ENCODE measurements around the gene MRPL19.
A peak's percentile ranks its signal among the peaks of the same experiment; 100 is the strongest.

The MRPL19 gene

DNA sequence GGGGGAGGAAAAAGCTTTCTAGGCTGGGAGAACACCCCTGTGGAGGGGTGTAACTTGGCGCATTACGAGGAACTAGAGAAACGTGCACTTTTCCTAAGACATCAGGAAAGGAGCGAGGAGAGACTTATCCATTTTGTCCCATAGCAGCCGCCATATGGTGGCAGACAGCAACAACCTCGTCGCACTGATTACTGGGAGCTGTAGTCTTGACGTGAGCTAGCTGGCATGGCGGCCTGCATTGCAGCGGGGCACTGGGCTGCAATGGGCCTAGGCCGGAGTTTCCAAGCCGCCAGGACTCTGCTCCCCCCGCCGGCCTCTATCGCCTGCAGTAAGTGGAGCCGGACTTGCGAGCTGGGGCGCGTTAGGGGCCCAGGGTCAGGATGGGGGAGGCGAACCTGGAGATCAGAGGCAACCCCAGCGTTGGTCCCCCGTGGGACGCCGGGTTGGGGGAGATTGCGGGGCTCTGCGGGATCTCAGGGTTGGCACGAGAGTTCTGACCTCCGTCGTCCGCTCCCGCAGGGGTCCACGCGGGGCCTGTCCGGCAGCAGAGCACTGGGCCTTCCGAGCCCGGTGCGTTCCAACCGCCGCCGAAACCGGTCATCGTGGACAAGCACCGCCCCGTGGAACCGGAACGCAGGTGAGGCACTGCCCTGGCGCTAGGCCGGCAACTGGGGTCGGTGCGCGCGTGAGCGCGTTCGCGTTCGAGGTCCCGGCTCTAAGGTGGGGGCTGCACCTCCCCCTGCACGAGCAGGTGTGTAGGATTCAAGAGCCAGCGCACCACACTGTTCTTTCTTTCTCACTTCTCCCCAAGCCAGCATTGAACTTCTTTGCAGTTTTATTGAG is at the start of gene MRPL19:
MRPL19 (plus strand) TSS at position 201 of the 843 bp plus-strand sequence; CDS start at position 226, 25 bp downstream.
- Histone ChIP-seq H3K36me3 (ENCODE audit: control insufficient read depth, insufficient read depth, low read length, severe bottlenecking) (peaks cover 25% of the 10 kb centered on the region), H3K9ac (ENCODE audit: low read length) (peak within 1 kb of the TSS; percentile 96), H3K4me1 (ENCODE audit: control insufficient read depth, insufficient read depth, low read length) (peaks cover 13% of the 10 kb centered on the region), H3K27me3 (replicated peaks; ENCODE audit: control insufficient read depth, insufficient read depth, low read length) (no peaks in the 10 kb centered on the region), H3K9me3 (ENCODE audit: control insufficient read depth, low read length) (no peaks in the 10 kb centered on the region), H3K4me3 (ENCODE audit: low read length) (peak within 1 kb of the TSS; percentile 96)
- DNase-seq (ENCODE audit: low read depth) = peak; percentile 94

DNA sequence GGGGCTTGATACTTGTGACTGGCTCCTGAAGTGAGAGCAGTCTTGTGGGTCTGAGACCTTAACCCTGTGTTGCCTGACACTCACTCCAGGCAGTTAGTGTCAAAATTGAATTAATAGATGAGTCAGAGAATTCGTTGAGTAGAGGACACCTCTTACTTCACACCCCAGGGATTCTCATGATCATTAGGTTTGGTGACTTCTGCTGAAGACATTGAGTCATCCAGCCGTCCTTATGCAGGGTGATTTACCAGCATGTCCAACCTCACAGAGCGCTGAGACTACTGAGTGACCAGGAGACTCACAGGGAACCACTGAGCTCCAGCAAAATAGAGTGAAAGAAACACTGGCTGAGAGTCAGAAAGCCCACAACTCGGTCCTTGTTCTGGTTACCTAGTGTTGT is 49.8 kb upstream of the MRPL19 start:
- H3K4me3 ChIP-seq (ENCODE audit: low read length) = no peak overlapping the region
- no peaks in the 10 kb centered on the region for H3K9me3 ChIP-seq (ENCODE audit: control insufficient read depth, low read length)
- peaks cover 28% of the 10 kb centered on the region for H3K4me1 ChIP-seq (ENCODE audit: control insufficient read depth, insufficient read depth, low read length)
- no peak overlapping the region for H3K9ac ChIP-seq (ENCODE audit: low read length)
- no peaks in the 10 kb centered on the region for H3K36me3 ChIP-seq (ENCODE audit: control insufficient read depth, insufficient read depth, low read length, severe bottlenecking)
- DNase-seq (ENCODE audit: low read depth) = no peak
- H3K27me3 ChIP-seq (replicated peaks; ENCODE audit: control insufficient read depth, insufficient read depth, low read length) = no peaks in the 10 kb centered on the region

DNA sequence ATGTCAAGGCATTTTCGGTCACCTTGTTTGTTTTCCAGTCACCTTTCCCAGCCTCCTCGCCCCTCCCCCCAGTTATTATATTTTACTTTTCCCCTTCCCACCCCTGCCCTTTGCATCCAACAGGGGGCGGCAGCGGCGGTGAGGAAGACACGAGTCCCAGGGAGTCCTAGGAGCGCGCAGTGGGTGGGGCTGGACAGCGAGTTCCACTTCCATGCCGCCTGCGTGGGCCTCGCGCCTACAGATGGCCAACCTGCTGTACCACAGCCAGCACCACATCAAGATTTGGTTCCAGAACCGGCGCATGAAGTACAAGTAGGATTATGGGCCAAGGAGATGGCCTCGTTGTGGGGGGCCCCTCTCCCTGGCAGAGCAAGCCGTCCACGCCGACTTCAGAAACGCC is 48.6 kb upstream of the MRPL19 start:
- H3K4me3 ChIP-seq (ENCODE audit: low read length) = no peak overlapping the region
- no peaks in the 10 kb centered on the region for H3K36me3 ChIP-seq (ENCODE audit: control insufficient read depth, insufficient read depth, low read length, severe bottlenecking)
- H3K9me3 ChIP-seq (ENCODE audit: control insufficient read depth, low read length) = no peaks in the 10 kb centered on the region
- DNase-seq (ENCODE audit: low read depth) = no peak
- no peak overlapping the region for H3K9ac ChIP-seq (ENCODE audit: low read length)
- H3K27me3 ChIP-seq (replicated peaks; ENCODE audit: control insufficient read depth, insufficient read depth, low read length) = no peaks in the 10 kb centered on the region
- H3K4me1 ChIP-seq (ENCODE audit: control insufficient read depth, insufficient read depth, low read length) = peaks cover 22% of the 10 kb centered on the region

GRCh38 chr2:75598589-75599155 is 47.9 kb upstream of the MRPL19 start:
- Histone ChIP-seq H3K27me3 (replicated peaks; ENCODE audit: control insufficient read depth, insufficient read depth, low read length) (no peaks in the 10 kb centered on the region), H3K9me3 (ENCODE audit: control insufficient read depth, low read length) (no peaks in the 10 kb centered on the region), H3K9ac (ENCODE audit: low read length) (no peak overlapping the region), H3K36me3 (ENCODE audit: control insufficient read depth, insufficient read depth, low read length, severe bottlenecking) (no peaks in the 10 kb centered on the region), H3K4me3 (ENCODE audit: low read length) (no peak overlapping the region), H3K4me1 (ENCODE audit: control insufficient read depth, insufficient read depth, low read length) (peaks cover 29% of the 10 kb centered on the region)
- DNase-seq (ENCODE audit: low read depth) = no peak

DNA sequence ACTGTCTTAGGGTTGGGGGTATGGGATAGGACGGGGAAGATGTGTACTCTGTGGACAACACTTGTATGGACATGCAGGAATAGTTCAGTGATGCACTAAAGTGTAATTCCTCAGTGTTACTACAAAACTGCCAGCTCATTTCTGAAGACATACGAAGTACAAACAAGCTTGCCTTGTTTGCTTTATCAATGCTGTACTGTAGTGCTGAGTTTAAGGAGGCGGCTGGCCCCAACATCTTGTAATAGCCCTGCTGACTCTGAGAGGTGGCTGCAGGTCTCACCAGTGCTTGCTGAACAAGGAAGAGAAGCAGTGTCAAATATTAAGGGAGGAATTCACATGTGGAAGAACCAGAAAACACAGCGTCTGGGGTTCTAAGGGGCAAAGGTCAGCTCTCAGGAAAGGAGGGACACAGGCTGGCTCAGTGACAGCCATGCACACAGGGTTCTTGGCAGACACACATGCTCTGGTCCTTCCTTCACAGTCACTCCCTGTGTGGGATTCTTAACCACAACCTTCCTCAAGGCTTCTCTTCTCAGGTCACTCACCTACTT is 46.0 kb upstream of the MRPL19 start:
- Histone ChIP-seq H3K9me3 (ENCODE audit: control insufficient read depth, low read length) (no peaks in the 10 kb centered on the region), H3K9ac (ENCODE audit: low read length) (no peak overlapping the region), H3K4me1 (ENCODE audit: control insufficient read depth, insufficient read depth, low read length) (peaks cover 31% of the 10 kb centered on the region), H3K27me3 (replicated peaks; ENCODE audit: control insufficient read depth, insufficient read depth, low read length) (no peaks in the 10 kb centered on the region), H3K4me3 (ENCODE audit: low read length) (no peak overlapping the region), H3K36me3 (ENCODE audit: control insufficient read depth, insufficient read depth, low read length, severe bottlenecking) (no peaks in the 10 kb centered on the region)
- no peak for DNase-seq (ENCODE audit: low read depth)

- H3K9ac ChIP-seq (ENCODE audit: low read length) = no peak overlapping the region
- no peaks in the 10 kb centered on the region for H3K9me3 ChIP-seq (ENCODE audit: control insufficient read depth, low read length)
- no peaks in the 10 kb centered on the region for H3K27me3 ChIP-seq (replicated peaks; ENCODE audit: control insufficient read depth, insufficient read depth, low read length)
- peaks cover 37% of the 10 kb centered on the region for H3K4me1 ChIP-seq (ENCODE audit: control insufficient read depth, insufficient read depth, low read length)
- H3K36me3 ChIP-seq (ENCODE audit: control insufficient read depth, insufficient read depth, low read length, severe bottlenecking) = no peaks in the 10 kb centered on the region
- no peak overlapping the region for H3K4me3 ChIP-seq (ENCODE audit: low read length)
- peak; percentile 93 for DNase-seq (ENCODE audit: low read depth)
Measured at GRCh38 chr2:75602724-75603342, 43.8 kb upstream of the MRPL19 start.

GRCh38 chr2:75603477-75603876 is 43.1 kb upstream of the MRPL19 start:
- H3K4me1 ChIP-seq (ENCODE audit: control insufficient read depth, insufficient read depth, low read length) = peaks cover 41% of the 10 kb centered on the region
- no peaks in the 10 kb centered on the region for H3K36me3 ChIP-seq (ENCODE audit: control insufficient read depth, insufficient read depth, low read length, severe bottlenecking)
- H3K4me3 ChIP-seq (ENCODE audit: low read length) = no peak overlapping the region
- H3K27me3 ChIP-seq (replicated peaks; ENCODE audit: control insufficient read depth, insufficient read depth, low read length) = no peaks in the 10 kb centered on the region
- H3K9me3 ChIP-seq (ENCODE audit: control insufficient read depth, low read length) = no peaks in the 10 kb centered on the region
- no peak for DNase-seq (ENCODE audit: low read depth)
- H3K9ac ChIP-seq (ENCODE audit: low read length) = no peak overlapping the region

GRCh38 chr2:75604484-75604883 is 42.1 kb upstream of the MRPL19 start:
- H3K27me3 ChIP-seq (replicated peaks; ENCODE audit: control insufficient read depth, insufficient read depth, low read length) = no peaks in the 10 kb centered on the region
- no peaks in the 10 kb centered on the region for H3K36me3 ChIP-seq (ENCODE audit: control insufficient read depth, insufficient read depth, low read length, severe bottlenecking)
- H3K4me1 ChIP-seq (ENCODE audit: control insufficient read depth, insufficient read depth, low read length) = peaks cover 46% of the 10 kb centered on the region
- no peak overlapping the region for H3K9ac ChIP-seq (ENCODE audit: low read length)
- no peak overlapping the region for H3K4me3 ChIP-seq (ENCODE audit: low read length)
- DNase-seq (ENCODE audit: low read depth) = no peak
- no peaks in the 10 kb centered on the region for H3K9me3 ChIP-seq (ENCODE audit: control insufficient read depth, low read length)

DNA sequence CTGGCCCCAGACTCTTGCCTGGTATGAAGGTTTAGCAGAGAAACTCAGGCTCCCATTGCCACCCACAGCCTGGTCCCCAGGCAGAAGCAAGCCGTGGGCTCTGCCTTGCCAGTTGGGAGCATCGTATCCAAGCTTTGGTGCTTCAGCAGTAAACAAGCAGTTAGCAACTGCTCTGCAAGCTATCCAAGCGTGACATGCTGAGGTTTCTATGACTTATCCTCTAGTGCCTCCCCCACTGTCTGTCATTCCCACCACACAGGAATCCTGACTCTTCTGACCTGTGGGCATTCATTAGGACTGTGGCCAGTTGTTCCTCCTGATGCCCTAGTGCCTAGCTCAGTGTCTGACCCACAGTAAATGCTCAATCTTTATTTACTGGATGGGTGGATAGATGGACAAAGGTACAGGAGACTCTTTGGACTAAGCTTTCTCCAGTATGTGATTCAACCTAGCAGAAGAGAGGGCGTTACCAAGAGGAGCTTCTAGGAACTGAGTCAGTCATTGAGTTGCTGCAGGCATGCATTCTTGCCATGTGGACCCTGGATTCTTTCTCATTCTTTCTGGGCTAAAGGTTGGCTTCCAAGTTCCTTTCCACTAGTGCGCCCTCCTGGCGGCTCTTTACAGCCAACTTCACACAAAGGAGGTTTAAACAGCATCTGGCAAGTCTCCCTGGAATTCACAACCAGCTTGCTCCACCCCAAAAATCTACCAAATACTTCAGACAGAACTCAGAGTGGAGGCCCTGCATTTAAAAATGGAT is 40.6 kb upstream of the MRPL19 start:
- no peaks in the 10 kb centered on the region for H3K27me3 ChIP-seq (replicated peaks; ENCODE audit: control insufficient read depth, insufficient read depth, low read length)
- no peaks in the 10 kb centered on the region for H3K36me3 ChIP-seq (ENCODE audit: control insufficient read depth, insufficient read depth, low read length, severe bottlenecking)
- H3K4me1 ChIP-seq (ENCODE audit: control insufficient read depth, insufficient read depth, low read length) = peaks cover 46% of the 10 kb centered on the region
- DNase-seq (ENCODE audit: low read depth) = peak; percentile 89
- H3K9me3 ChIP-seq (ENCODE audit: control insufficient read depth, low read length) = no peaks in the 10 kb centered on the region
- H3K4me3 ChIP-seq (ENCODE audit: low read length) = peak overlapping the region; percentile 3
- peak overlapping the region; percentile 47 for H3K9ac ChIP-seq (ENCODE audit: low read length)

- DNase-seq (ENCODE audit: low read depth) = peak; percentile 31
- no peaks in the 10 kb centered on the region for H3K36me3 ChIP-seq (ENCODE audit: control insufficient read depth, insufficient read depth, low read length, severe bottlenecking)
- no peaks in the 10 kb centered on the region for H3K9me3 ChIP-seq (ENCODE audit: control insufficient read depth, low read length)
- peak overlapping the region; percentile 12 for H3K4me3 ChIP-seq (ENCODE audit: low read length)
- H3K4me1 ChIP-seq (ENCODE audit: control insufficient read depth, insufficient read depth, low read length) = peaks cover 46% of the 10 kb centered on the region
- peak overlapping the region; percentile 47 for H3K9ac ChIP-seq (ENCODE audit: low read length)
- H3K27me3 ChIP-seq (replicated peaks; ENCODE audit: control insufficient read depth, insufficient read depth, low read length) = peaks cover 4% of the 10 kb centered on the region
Measured at GRCh38 chr2:75606761-75607399, 39.7 kb upstream of the MRPL19 start.
